ENCODE measurements around the gene PLD1.

Gene PLD1

DNA sequence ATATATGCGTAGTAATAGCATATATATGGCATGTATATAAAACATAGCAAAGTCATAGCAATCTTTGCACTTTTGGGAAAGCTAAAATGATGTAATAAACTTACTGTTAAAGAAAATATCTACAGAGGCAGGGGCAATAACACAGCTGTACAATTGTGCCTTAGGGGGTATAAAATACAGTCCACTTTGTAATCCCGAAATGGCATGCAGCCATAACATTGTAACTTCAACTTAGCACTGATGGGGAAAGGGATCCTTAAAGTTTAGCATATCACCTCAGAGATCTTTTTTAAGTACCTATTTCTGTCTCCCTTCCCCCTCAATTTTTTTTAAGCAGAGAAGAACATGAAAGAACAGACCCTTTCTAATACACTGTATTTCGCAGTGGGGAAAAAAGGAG is 40.8 kb downstream of the PLD1 start:
- Histone ChIP-seq H4K91ac (ENCODE audit: low read depth, low read length) (no peak overlapping the region), H3K4me2 (ENCODE audit: low read length) (no peak overlapping the region), H3K18ac (ENCODE audit: low read length) (no peak overlapping the region), H2AK5ac (ENCODE audit: low read length) (no peak overlapping the region), H3K79me1 (ENCODE audit: low read length) (no peaks in the 10 kb centered on the region), H3K23ac (ENCODE audit: low read length) (no peak overlapping the region), H4K12ac (ENCODE audit: low read depth, low read length) (no peak overlapping the region), H3K9ac (ENCODE audit: low read length) (no peak overlapping the region), H3K9me3 (ENCODE audit: insufficient read depth, low read depth, low read length) (no peaks in the 10 kb centered on the region), H3K79me2 (ENCODE audit: control insufficient read depth, insufficient read depth, low read length, poor library complexity) (no peaks in the 10 kb centered on the region), H2BK12ac (ENCODE audit: low read length) (no peak overlapping the region), H3K14ac (ENCODE audit: low read length) (no peak overlapping the region), H2BK5ac (ENCODE audit: low read depth, low read length, poor library complexity) (no peak overlapping the region), H3K4me1 (ENCODE audit: control insufficient read depth in 1 of 2, insufficient read depth in 2 of 2, low read length in 2 of 2) (no peaks in the 10 kb centered on the region), H2AFZ (ENCODE audit: insufficient read depth, low read length, poor library complexity) (no peak overlapping the region), H3K36me3 (ENCODE audit: control insufficient read depth in 1 of 2, insufficient read depth in 2 of 2, low read length in 2 of 2) (no peaks in the 10 kb centered on the region), H2BK120ac (ENCODE audit: insufficient read depth, low read length, poor library complexity) (no peak overlapping the region), H3K27me3 (ENCODE audit: insufficient read depth, low read length) (no peaks in the 10 kb centered on the region), H3K4ac (ENCODE audit: low read depth, low read length) (no peak overlapping the region), H3K4me3 (ENCODE audit: low read depth, low read length) (no peak overlapping the region), H3K27ac (ENCODE audit: low read depth, low read length) (no peak overlapping the region), H4K8ac (ENCODE audit: low read depth, low read length) (no peak overlapping the region)
- WGBS (ENCODE audit: extremely low coverage, insufficient coverage, insufficient read length): no CpG with 5 or more reads among the region's 3 CpGs
- DNase-seq: no peak

- Histone ChIP-seq H3K9me3 (ENCODE audit: insufficient read depth, low read depth, low read length) (no peaks in the 10 kb centered on the region), H2BK120ac (ENCODE audit: insufficient read depth, low read length, poor library complexity) (no peak overlapping the region), H3K18ac (ENCODE audit: low read length) (no peak overlapping the region), H2BK12ac (ENCODE audit: low read length) (no peak overlapping the region), H3K4me2 (ENCODE audit: low read length) (no peak overlapping the region), H3K23ac (ENCODE audit: low read length) (no peak overlapping the region), H2AK5ac (ENCODE audit: low read length) (no peak overlapping the region), H3K79me2 (ENCODE audit: control insufficient read depth, insufficient read depth, low read length, poor library complexity) (no peaks in the 10 kb centered on the region), H3K79me1 (ENCODE audit: low read length) (no peaks in the 10 kb centered on the region), H2BK5ac (ENCODE audit: low read depth, low read length, poor library complexity) (no peak overlapping the region), H3K27ac (ENCODE audit: low read depth, low read length) (no peak overlapping the region), H3K14ac (ENCODE audit: low read length) (no peak overlapping the region), H4K8ac (ENCODE audit: low read depth, low read length) (no peak overlapping the region), H3K27me3 (ENCODE audit: insufficient read depth, low read length) (no peaks in the 10 kb centered on the region), H4K91ac (ENCODE audit: low read depth, low read length) (no peak overlapping the region), H2AFZ (ENCODE audit: insufficient read depth, low read length, poor library complexity) (no peak overlapping the region), H4K12ac (ENCODE audit: low read depth, low read length) (no peak overlapping the region), H3K4ac (ENCODE audit: low read depth, low read length) (no peak overlapping the region), H3K4me3 (ENCODE audit: low read depth, low read length) (no peak overlapping the region), H3K4me1 (ENCODE audit: control insufficient read depth in 1 of 2, insufficient read depth in 2 of 2, low read length in 2 of 2) (no peaks in the 10 kb centered on the region), H3K36me3 (ENCODE audit: control insufficient read depth in 1 of 2, insufficient read depth in 2 of 2, low read length in 2 of 2) (no peaks in the 10 kb centered on the region), H3K9ac (ENCODE audit: low read length) (no peak overlapping the region)
- no CpG with 5 or more reads among the region's 4 CpGs for WGBS (ENCODE audit: extremely low coverage, insufficient coverage, insufficient read length)
- no peak for DNase-seq
These were observed 41.3 kb downstream of the PLD1 start for GRCh38 chr3:171768986-171769385.

DNA sequence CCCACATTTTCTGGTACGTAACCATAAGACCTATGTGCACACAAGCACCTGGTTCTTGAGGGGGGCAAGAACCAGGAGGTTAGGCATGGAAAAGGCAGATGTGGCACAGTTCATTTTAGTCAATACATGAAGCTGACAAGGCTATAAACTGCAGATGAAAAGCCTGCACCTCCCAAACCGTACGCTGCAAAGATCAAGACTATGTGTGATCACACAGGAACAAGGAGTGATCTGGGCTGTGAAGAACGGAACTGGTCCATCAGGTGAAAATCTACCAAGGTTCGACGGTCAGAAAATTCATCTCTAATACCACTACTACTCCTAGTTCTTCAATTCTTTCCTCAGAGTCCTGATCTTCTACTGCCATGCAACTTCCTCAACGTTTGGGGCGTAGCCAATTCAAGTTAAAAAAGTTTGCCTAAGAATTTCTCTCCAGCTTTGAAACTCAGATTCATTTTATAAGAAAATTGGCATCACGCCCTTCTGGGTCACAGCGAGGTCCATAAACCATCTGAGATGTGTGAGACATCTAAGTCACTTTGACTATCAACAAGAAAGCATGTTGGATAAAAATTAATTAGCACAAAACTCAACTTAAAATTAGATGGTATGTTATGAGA is 41.9 kb downstream of the PLD1 start:
- WGBS (ENCODE audit: extremely low coverage, insufficient coverage, insufficient read length): no CpG with 5 or more reads among the region's 10 CpGs
- Histone ChIP-seq H3K9me3 (ENCODE audit: insufficient read depth, low read depth, low read length) (no peaks in the 10 kb centered on the region), H3K23ac (ENCODE audit: low read length) (no peak overlapping the region), H3K36me3 (ENCODE audit: control insufficient read depth in 1 of 2, insufficient read depth in 2 of 2, low read length in 2 of 2) (no peaks in the 10 kb centered on the region), H4K91ac (ENCODE audit: low read depth, low read length) (no peak overlapping the region), H3K4ac (ENCODE audit: low read depth, low read length) (no peak overlapping the region), H3K27me3 (ENCODE audit: insufficient read depth, low read length) (no peaks in the 10 kb centered on the region), H2BK5ac (ENCODE audit: low read depth, low read length, poor library complexity) (no peak overlapping the region), H3K79me2 (ENCODE audit: control insufficient read depth, insufficient read depth, low read length, poor library complexity) (no peaks in the 10 kb centered on the region), H3K18ac (ENCODE audit: low read length) (no peak overlapping the region), H2AK5ac (ENCODE audit: low read length) (no peak overlapping the region), H3K4me3 (ENCODE audit: low read depth, low read length) (no peak overlapping the region), H3K4me2 (ENCODE audit: low read length) (no peak overlapping the region), H3K27ac (ENCODE audit: low read depth, low read length) (no peak overlapping the region), H4K8ac (ENCODE audit: low read depth, low read length) (no peak overlapping the region), H4K12ac (ENCODE audit: low read depth, low read length) (no peak overlapping the region), H2AFZ (ENCODE audit: insufficient read depth, low read length, poor library complexity) (no peak overlapping the region), H3K79me1 (ENCODE audit: low read length) (no peaks in the 10 kb centered on the region), H3K9ac (ENCODE audit: low read length) (no peak overlapping the region), H3K4me1 (ENCODE audit: control insufficient read depth in 1 of 2, insufficient read depth in 2 of 2, low read length in 2 of 2) (no peaks in the 10 kb centered on the region), H2BK120ac (ENCODE audit: insufficient read depth, low read length, poor library complexity) (no peak overlapping the region), H2BK12ac (ENCODE audit: low read length) (no peak overlapping the region), H3K14ac (ENCODE audit: low read length) (no peak overlapping the region)
- no peak for DNase-seq

GRCh38 chr3:171765511-171765887 is 44.8 kb downstream of the PLD1 start:
- H3K4ac ChIP-seq (ENCODE audit: low read depth, low read length): no peak overlapping the region
- H3K23ac ChIP-seq (ENCODE audit: low read length): no peak overlapping the region
- H3K18ac ChIP-seq (ENCODE audit: low read length): no peak overlapping the region
- H4K8ac ChIP-seq (ENCODE audit: low read depth, low read length): no peak overlapping the region
- H3K9me3 ChIP-seq (ENCODE audit: insufficient read depth, low read depth, low read length): no peaks in the 10 kb centered on the region
- H3K14ac ChIP-seq (ENCODE audit: low read length): no peak overlapping the region
- H3K9ac ChIP-seq (ENCODE audit: low read length): no peak overlapping the region
- H3K79me1 ChIP-seq (ENCODE audit: low read length): no peaks in the 10 kb centered on the region
- H2BK120ac ChIP-seq (ENCODE audit: insufficient read depth, low read length, poor library complexity): no peak overlapping the region
- H2AK5ac ChIP-seq (ENCODE audit: low read length): no peak overlapping the region
- H2AFZ ChIP-seq (ENCODE audit: insufficient read depth, low read length, poor library complexity): no peak overlapping the region
- no peaks in the 10 kb centered on the region for H3K27me3 ChIP-seq (ENCODE audit: insufficient read depth, low read length)
- no peak overlapping the region for H4K12ac ChIP-seq (ENCODE audit: low read depth, low read length)
- no peak overlapping the region for H2BK12ac ChIP-seq (ENCODE audit: low read length)
- no peak overlapping the region for H3K27ac ChIP-seq (ENCODE audit: low read depth, low read length)
- no peaks in the 10 kb centered on the region for H3K36me3 ChIP-seq (ENCODE audit: control insufficient read depth in 1 of 2, insufficient read depth in 2 of 2, low read length in 2 of 2)
- no peaks in the 10 kb centered on the region for H3K4me1 ChIP-seq (ENCODE audit: control insufficient read depth in 1 of 2, insufficient read depth in 2 of 2, low read length in 2 of 2)
- WGBS (ENCODE audit: extremely low coverage, insufficient coverage, insufficient read length): no CpG with 5 or more reads among the region's 5 CpGs
- H3K79me2 ChIP-seq (ENCODE audit: control insufficient read depth, insufficient read depth, low read length, poor library complexity): no peaks in the 10 kb centered on the region
- no peak overlapping the region for H2BK5ac ChIP-seq (ENCODE audit: low read depth, low read length, poor library complexity)
- H4K91ac ChIP-seq (ENCODE audit: low read depth, low read length): no peak overlapping the region
- DNase-seq: no peak
- no peak overlapping the region for H3K4me2 ChIP-seq (ENCODE audit: low read length)
- no peak overlapping the region for H3K4me3 ChIP-seq (ENCODE audit: low read depth, low read length)
